Activated T-cell treated with anti-CD3 and anti-CD28 coated beads for 1 hour (primary cell): ENCODE data around the gene ASB6.

ENCODE experiments used
- DNase-seq: peaks from one replicate; pipeline ENCODE4 v3.0.0-alpha.2; 2020; ENCODE audit warnings: low read depth

The ASB6 gene

GRCh38 chr9:129626079-129626624 is 15.8 kb downstream of the ASB6 start, which contains the start of gene NTMT1:
Gene NTMT1, plus strand, starts transcription at chr9:129626163. Its CDS starts 6,541 bp downstream, at chr9:129632704.
- DNase-seq: peak; percentile 89

GRCh38 chr9:129624947-129625346 is 17.0 kb downstream of the ASB6 start:
- DNase-seq: no peak

- DNase-seq: peak; percentile 69
Measured at GRCh38 chr9:129624168-129624759, 17.7 kb downstream of the ASB6 start.

GRCh38 chr9:129623331-129623730 is 18.6 kb downstream of the ASB6 start:
- no peak for DNase-seq

GRCh38 chr9:129620669-129621295 is 21.2 kb downstream of the ASB6 start, which contains the start of gene C9orf50:
Gene C9orf50, minus strand, starts transcription at chr9:129621101. Its CDS starts 527 bp downstream, at chr9:129620574.
- DNase-seq: no peak

GRCh38 chr9:129619787-129620668 is 21.9 kb downstream of the ASB6 start:
- no peak for DNase-seq

GRCh38 chr9:129617167-129617566 is 24.8 kb downstream of the ASB6 start:
- no peak for DNase-seq

GRCh38 chr9:129615407-129616285 is 26.3 kb downstream of the ASB6 start:
- no peak for DNase-seq

- DNase-seq: no peak
Measured at GRCh38 chr9:129614932-129615331, 27.0 kb downstream of the ASB6 start.

- DNase-seq: no peak
Measured at GRCh38 chr9:129613520-129614175, 28.3 kb downstream of the ASB6 start.

- DNase-seq: no peak
Measured at GRCh38 chr9:129612815-129613519, 29.0 kb downstream of the ASB6 start.

GRCh38 chr9:129612123-129612522 is 29.8 kb downstream of the ASB6 start:
- no peak for DNase-seq

GRCh38 chr9:129611307-129611800 is 30.6 kb downstream of the ASB6 start:
- DNase-seq: no peak

GRCh38 chr9:129610473-129611306 is 31.3 kb downstream of the ASB6 start:
- DNase-seq: peak; percentile 64

- no peak for DNase-seq
Measured at GRCh38 chr9:129610213-129610472, 31.8 kb downstream of the ASB6 start.

GRCh38 chr9:129609486-129610212 is 32.3 kb downstream of the ASB6 start:
- peak; percentile 50 for DNase-seq

- DNase-seq: no peak
Measured at GRCh38 chr9:129608561-129609481, 33.1 kb downstream of the ASB6 start.

- DNase-seq: no peak
Measured at GRCh38 chr9:129607027-129607387, 34.9 kb downstream of the ASB6 start.
